Kidney (tissue), 14 donors: ENCODE measurements around the gene TPM1. TPM values are rescaled to one million over a fixed set of nuclear protein-coding genes. Genes with fewer than 3 reads are reported as not detected.

Experiments
- DNase-seq, 5 donors: peaks; one replicate each; pipeline ENCODE4 v3.0.0-alpha.2; 2013 to 2020
- FAIRE-seq: peaks from 2 replicates; lab custom pipeline; 2012; peaks lifted over from hg19 to GRCh38; lab: Jason Lieb, UNC
- H3K27ac ChIP-seq, 2 donors: one replicate each; pipeline ENCODE4 v1.7.0; 2013; ENCODE audit warnings: low read depth in 2 of 2, low read length in 2 of 2, inconsistent platforms in 1 of 2
- H3K27me3 ChIP-seq: one replicate; pipeline ENCODE4 v1.7.1; 2013; ENCODE audit warnings: low read length, inconsistent platforms; ENCODE audit not compliant: control insufficient read depth, insufficient read depth
- H3K36me3 ChIP-seq, 3 donors: one replicate each; pipeline versions ENCODE4 v1.7.0 to v1.7.1; 2013; ENCODE audit warnings: low read length in 3 of 3, control low read depth in 1 of 3, inconsistent platforms in 1 of 3; ENCODE audit not compliant: insufficient read depth in 3 of 3, control insufficient read depth in 2 of 3
- H3K4me1 ChIP-seq, 3 donors: one replicate each; pipeline versions ENCODE4 v1.7.0 to v1.7.1; 2013; ENCODE audit warnings: low read length in 3 of 3, inconsistent platforms in 1 of 3, low read depth in 1 of 3; ENCODE audit not compliant: control insufficient read depth in 2 of 3, insufficient read depth in 2 of 3
- H3K4me3 ChIP-seq, 3 donors: one replicate each; pipeline versions ENCODE4 v1.7.0 to v1.8.1; 2013; ENCODE audit warnings: low read length in 3 of 3, control low read depth in 1 of 3, inconsistent platforms in 1 of 3
- H3K9ac ChIP-seq, 3 donors: one replicate each; pipeline versions ENCODE4 v1.7.0 to v1.7.1; 2013; ENCODE audit warnings: low read length in 3 of 3, control low read depth in 1 of 3, inconsistent platforms in 1 of 3
- H3K9me3 ChIP-seq, 3 donors: one replicate each; pipeline versions ENCODE4 v1.7.0 to v1.7.1; 2013; ENCODE audit warnings: low read length in 3 of 3, control low read depth in 1 of 3, inconsistent platforms in 1 of 3; ENCODE audit not compliant: control insufficient read depth in 2 of 3, insufficient read depth in 1 of 3
- intact Hi-C: fragments of 100-400 bp; cut with DNase I; formaldehyde crosslinking; loops from one replicate; pipeline ENCODE4 v1.11.1; 2022
- polyA plus RNA-seq: library from polyadenylated mRNA; stranded (reverse); fragments of 350-450 nt; fragmentation: Illumina TruSeq; extraction: RNeasy Lipid Tissue Mini Kit (QIAGEN cat#74804); gene quantifications from one replicate; pipeline ENCODE4 v1.2.3, GENCODE V29; 2014; ENCODE audit warnings: low read depth, low replicate concordance; ENCODE audit not compliant: insufficient read depth
- total RNA-seq: library from RNA; stranded (reverse); fragmentation: NEBNext Ultra II Directional; extraction: Animal tissue kit (Norgen Biotek cat#: 25700); gene quantifications from one replicate; pipeline ENCODE4 v1.2.1, GENCODE V29; 2021
- TF ChIP-seq, protein P1 (sequence below): IDR thresholded peaks from 3 replicates; pipeline ENCODE4 v1.5.1; 2012; ENCODE audit warnings: mild to moderate bottlenecking, moderate library complexity, borderline replicate concordance; ENCODE audit not compliant: insufficient read depth; ENCODE audit errors: extremely low read depth
- donor health status: control.
- donor health status: control.
- donor health status: control.
- donor health status: control.
- donor health status: control.
- donor health status: DM: yes; HTN: yes; CAD: no.
- donor health status: Normal renal cell carcinoma (clear cell type).

Gene TPM1
- total and polyA plus RNA-seq, 2 donors from 2014 or later, result 252 to 473 TPM

GRCh38 chr15:63090887-63091286 is 48.3 kb downstream of the TPM1 start:
- H3K36me3 ChIP-seq, result no peaks in the 10 kb centered on the region
- DNase-seq, result no peak
- no peaks in the 10 kb centered on the region for H3K27me3 ChIP-seq
- intact Hi-C loops, result loop anchor here (10.0 kb wide), 1 partner anchor 306 kb away; no protein-coding TSS in a partner anchor
- H3K27ac ChIP-seq, result no peak overlapping the region
- peaks cover 0 to 15% (median 7%) of the 10 kb centered on the region in 3 donors for H3K4me1 ChIP-seq
- no peak overlapping the region for H3K9ac ChIP-seq
- H3K4me3 ChIP-seq, result no peak overlapping the region
- TF ChIP-seq, protein P1, sequence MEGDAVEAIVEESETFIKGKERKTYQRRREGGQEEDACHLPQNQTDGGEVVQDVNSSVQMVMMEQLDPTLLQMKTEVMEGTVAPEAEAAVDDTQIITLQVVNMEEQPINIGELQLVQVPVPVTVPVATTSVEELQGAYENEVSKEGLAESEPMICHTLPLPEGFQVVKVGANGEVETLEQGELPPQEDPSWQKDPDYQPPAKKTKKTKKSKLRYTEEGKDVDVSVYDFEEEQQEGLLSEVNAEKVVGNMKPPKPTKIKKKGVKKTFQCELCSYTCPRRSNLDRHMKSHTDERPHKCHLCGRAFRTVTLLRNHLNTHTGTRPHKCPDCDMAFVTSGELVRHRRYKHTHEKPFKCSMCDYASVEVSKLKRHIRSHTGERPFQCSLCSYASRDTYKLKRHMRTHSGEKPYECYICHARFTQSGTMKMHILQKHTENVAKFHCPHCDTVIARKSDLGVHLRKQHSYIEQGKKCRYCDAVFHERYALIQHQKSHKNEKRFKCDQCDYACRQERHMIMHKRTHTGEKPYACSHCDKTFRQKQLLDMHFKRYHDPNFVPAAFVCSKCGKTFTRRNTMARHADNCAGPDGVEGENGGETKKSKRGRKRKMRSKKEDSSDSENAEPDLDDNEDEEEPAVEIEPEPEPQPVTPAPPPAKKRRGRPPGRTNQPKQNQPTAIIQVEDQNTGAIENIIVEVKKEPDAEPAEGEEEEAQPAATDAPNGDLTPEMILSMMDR, result no peak
- no peak for FAIRE-seq
- H3K9me3 ChIP-seq, result no peaks in the 10 kb centered on the region

- H3K27me3 ChIP-seq, result no peaks in the 10 kb centered on the region
- FAIRE-seq, result no peak
- peaks cover 0 to 11% (median 7%) of the 10 kb centered on the region in 3 donors for H3K4me1 ChIP-seq
- no peak overlapping the region for H3K4me3 ChIP-seq
- no peak overlapping the region for H3K9ac ChIP-seq
- H3K36me3 ChIP-seq, result no peaks in the 10 kb centered on the region
- DNase-seq, result no peak
- intact Hi-C loops, result loop anchor here (10.0 kb wide), 1 partner anchor 307 kb away; no protein-coding TSS in a partner anchor
- TF ChIP-seq, protein P1, result no peak
- H3K27ac ChIP-seq, result no peak overlapping the region
- H3K9me3 ChIP-seq, result no peaks in the 10 kb centered on the region
These were observed 49.3 kb downstream of the TPM1 start for GRCh38 chr15:63091679-63092446.

- H3K4me3 ChIP-seq, result no peak overlapping the region
- H3K9ac ChIP-seq, result no peak overlapping the region
- no peaks in the 10 kb centered on the region for H3K9me3 ChIP-seq
- DNase-seq (peak; percentile 84 to 90 (median 89)), FAIRE-seq (no peak)
- H3K27me3 ChIP-seq, result no peaks in the 10 kb centered on the region
- TF ChIP-seq, protein P1, result peak; percentile 93
- H3K4me1 ChIP-seq, result peaks cover 0 to 10% (median 7%) of the 10 kb centered on the region in 3 donors
- no peaks in the 10 kb centered on the region for H3K36me3 ChIP-seq
- intact Hi-C loops, result loop anchor here (10.0 kb wide), 1 partner anchor 309 kb away; no protein-coding TSS in a partner anchor
- H3K27ac ChIP-seq, result no peak overlapping the region
These were observed 51.1 kb downstream of the TPM1 start for GRCh38 chr15:63093486-63094205.
